NCI-H128 (cell line): Measurements from ENCODE around the gene ZNF227.
"Not testable (repeated sequence)": the region's sequence is repeated elsewhere in the genome, so short reads cannot be mapped to it uniquely, and the experiment has no call there.

Source experiments
- DNase-seq: peaks from one replicate; lab custom pipeline; 2025; ENCODE audit not compliant: unreplicated experiment; lab: John Stamatoyannopoulos, UW

The ZNF227 gene

DNA sequence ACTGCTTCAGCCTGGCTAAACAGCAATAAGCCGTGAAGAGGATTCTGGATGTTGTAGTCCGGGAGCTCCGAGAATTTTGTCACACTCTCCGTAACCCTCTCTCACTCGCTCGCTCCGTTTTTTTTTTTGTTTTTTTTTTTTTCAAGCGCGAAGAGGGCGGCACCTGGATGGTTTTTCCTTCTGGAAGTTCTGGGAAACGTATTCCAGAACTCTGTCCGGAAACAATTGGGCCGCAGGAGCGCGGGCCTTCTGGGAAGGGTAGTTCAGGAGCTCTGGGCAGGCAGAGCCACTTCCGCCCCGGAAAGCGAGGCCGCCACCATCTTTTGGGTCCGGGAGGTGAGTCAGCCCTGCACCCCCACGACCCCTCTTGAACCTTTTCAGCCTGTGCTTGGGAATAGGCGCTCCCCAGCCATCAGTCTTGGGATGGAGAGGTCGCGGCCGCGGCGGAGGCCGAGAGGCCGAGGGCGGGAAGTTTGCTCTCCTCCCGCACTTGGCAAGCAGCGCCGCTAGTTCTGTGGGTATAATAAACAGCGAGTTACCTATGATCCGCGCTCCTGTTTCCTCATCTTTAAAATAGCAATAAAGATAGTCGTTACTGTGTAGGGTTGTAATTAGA lies at the start of gene ZNF227:
Gene ZNF227 (plus strand): TSS at position 283 of the 616 bp plus-strand sequence. CDS start 5,261 bp downstream, outside the sequence.
- peak; percentile 67 for DNase-seq

- no peak for DNase-seq
These were observed 48.5 kb upstream of the ZNF227 start for GRCh38 chr19:44163789-44164188.

GRCh38 chr19:44164327-44164672 lies 48.0 kb upstream of the ZNF227 start:
- no peak for DNase-seq

DNA sequence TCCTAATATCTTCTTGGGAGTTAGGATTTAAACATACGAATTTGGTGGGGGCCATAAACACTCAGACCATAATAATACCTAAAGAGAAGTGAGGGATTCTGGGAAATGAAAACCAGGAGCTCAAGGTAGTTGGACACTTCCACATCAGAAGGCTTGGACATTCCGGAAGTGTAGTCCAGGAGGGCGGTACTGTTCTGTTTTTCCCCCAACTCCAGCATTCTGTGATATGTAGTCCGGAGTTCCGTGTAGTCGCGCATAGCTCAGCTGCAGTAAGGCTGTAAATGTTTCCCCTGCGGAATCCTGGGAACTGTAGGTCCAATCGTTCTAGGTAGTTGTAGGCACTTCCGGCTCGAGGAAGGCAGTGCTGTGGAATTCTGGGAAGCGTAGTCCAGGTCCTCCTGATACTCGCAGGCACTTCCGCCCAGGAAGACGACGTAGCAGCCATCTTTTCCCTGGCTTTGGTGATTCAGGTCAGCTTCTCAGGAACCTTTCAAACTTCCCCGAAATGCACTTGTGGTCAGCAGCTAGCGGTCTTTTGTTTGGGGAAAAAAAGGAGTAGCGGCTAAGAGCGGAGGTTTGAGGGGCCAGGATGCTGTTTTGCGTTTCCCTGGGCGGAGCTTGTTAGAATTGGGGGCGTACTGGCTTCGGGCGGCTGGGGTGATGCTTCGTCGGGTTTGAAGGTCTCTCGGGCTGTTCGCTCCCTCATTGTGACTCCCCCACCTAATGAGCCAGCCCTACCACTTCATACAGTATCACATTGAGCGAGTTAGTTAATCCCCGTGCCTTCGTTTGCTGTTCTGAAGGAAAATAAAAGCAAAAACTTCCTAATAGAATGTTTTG lies 47.4 kb upstream of the ZNF227 start, which contains the start of gene ZNF226:
Gene ZNF226 (plus strand): TSS at position 428 of the 840 bp plus-strand sequence. CDS start 4,981 bp downstream, outside the sequence.
- peak; percentile 71 for DNase-seq

- not testable (repeated sequence) for DNase-seq
These were observed 41.7 kb upstream of the ZNF227 start for GRCh38 chr19:44170660-44171059.

DNA sequence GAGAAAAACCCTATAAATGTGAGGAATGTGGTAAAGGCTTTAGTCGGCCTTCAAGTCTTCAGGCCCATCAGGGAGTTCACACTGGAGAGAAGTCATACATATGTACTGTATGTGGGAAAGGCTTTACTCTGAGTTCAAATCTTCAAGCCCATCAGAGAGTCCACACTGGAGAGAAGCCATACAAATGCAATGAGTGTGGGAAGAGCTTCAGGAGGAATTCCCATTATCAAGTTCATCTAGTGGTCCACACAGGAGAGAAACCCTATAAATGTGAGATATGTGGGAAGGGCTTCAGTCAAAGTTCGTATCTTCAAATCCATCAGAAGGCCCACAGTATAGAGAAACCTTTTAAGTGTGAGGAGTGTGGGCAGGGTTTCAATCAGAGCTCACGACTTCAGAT lies 35.7 kb upstream of the ZNF227 start:
- DNase-seq: no peak

- DNase-seq: no peak
These were observed 31.4 kb upstream of the ZNF227 start for GRCh38 chr19:44180968-44181367.

DNA sequence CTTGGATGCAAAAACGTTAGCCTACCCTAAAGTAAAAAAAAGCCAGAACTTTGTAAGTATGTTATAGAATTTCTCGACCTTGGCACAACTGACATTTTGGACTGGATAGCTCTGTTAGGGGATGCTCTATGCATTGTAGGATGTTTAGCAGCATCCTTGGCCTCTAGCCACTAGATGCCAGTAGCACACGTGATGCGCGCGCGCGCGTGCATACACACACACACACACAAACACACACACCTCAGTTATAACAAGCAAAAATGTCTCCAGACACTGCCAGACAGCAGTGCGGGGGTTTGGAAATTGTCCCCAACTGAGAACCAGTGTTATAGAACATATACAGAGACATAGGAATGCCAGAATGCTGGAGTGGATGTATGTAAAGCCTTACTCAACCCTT lies 30.2 kb upstream of the ZNF227 start:
- no peak for DNase-seq

GRCh38 chr19:44190020-44190419 lies 22.3 kb upstream of the ZNF227 start:
- DNase-seq: no peak

DNA sequence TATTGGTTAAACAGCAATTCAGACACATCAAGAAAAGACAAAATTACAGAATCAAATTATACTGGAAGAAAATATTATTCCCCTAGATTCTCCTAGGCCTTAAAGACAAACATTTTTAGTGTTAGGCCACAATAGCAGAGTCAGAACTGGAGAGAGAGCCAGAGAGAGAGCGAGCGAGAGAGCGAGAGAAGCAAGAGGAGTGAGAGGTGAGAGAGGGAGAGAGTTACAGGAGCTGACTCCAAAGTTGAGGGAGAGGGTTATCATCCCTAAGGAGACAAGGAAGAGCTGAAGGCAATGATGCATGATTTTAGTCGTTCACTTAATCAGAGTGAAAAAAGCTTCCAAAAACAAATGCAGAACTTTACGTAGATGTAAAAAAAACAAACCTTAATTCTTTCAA lies 20.2 kb upstream of the ZNF227 start:
- no peak for DNase-seq

DNA sequence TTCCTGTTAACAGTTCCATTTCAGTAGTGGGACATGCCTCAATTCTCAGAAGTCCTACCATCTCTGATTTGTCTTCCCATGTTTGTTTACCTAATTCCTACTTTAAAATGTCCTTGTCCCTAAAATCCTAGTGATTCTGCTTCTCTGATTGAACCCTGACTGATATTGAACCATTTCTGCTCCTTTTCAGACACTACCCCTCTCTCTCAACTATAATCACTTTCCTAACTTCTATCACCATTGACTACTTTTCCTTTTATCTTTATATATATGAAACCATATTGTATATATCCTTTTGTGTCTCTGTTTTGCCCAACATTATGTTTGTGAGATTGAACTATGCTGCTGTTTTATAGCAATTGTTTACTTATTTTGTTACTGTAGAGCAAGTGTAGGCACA lies 15.6 kb upstream of the ZNF227 start:
- DNase-seq: no peak

GRCh38 chr19:44202470-44202869 lies 9.9 kb upstream of the ZNF227 start:
- no peak for DNase-seq

GRCh38 chr19:44202974-44203373 lies 9.4 kb upstream of the ZNF227 start:
- DNase-seq: no peak

DNA sequence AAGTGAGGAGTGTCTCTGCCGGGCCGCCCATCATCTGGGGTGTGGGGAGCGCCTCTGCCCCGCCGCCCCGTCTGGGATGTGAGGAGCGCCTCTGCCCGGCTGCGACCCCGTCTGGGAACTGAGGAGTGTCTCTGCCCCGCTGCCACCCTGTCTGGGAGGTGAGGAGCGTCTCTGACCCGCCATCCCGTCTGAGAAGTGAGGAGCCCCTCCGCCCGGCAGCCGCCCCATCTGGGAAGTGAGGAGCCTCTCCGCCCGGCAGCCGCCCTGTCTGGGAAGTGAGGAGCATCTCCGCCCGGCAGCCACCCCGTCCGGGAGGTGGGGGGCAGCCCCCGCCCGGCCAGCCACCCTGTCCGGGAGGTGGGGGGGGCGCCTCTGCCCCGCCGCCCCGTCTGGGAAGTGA lies 8.5 kb upstream of the ZNF227 start:
- DNase-seq: not testable (repeated sequence)

DNA sequence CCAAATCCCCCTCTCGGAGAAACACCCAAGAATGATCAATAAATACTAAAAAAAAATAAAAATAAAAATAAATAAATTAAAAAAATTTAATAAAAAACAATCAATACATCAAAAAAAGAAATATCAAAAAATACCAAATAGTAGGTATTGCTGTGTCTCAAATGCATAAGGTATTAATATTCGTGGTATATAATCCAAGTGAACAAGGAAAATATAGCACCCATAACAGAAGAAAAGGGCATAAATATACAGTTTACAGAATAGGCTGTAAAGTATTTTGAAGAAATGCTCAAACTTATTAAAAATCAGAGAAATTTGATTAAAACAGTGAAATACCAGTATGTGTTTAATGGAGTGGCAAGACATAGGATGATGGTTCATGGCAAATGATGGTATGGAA lies 7.6 kb upstream of the ZNF227 start:
- DNase-seq: no peak

- DNase-seq: peak; percentile 88
These were observed 5.1 kb upstream of the ZNF227 start for GRCh38 chr19:44207126-44207803.

DNA sequence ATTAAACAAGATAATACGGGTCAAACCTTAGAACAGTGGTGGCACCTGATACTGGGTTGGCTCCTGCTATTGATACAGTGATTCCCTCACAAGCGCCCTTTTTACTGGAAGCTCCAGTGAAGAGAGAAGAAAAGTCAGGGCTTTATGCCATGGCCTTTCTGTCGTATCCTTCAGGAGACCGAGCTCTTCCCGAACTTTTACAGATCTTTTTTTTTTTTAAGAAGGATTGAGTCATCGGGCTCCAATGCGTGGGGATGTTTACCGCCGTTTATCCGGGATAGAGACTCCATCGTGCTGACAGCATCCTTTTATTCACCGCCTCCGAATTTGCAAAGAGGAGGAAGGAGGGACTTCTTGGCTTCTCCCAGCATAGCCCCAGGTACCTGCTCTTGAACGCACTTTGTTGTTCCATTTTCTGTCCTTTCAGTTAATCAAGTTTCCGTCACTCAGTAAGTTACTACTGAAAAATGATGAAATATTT lies 574 bp downstream of the ZNF227 start:
- peak; percentile 10 for DNase-seq

- not testable (repeated sequence) for DNase-seq
These were observed 7.6 kb downstream of the ZNF227 start for GRCh38 chr19:44219926-44220325.

- not testable (repeated sequence) for DNase-seq
These were observed 8.4 kb downstream of the ZNF227 start for GRCh38 chr19:44220761-44221160.

- not testable (repeated sequence) for DNase-seq
These were observed 9.0 kb downstream of the ZNF227 start for GRCh38 chr19:44221291-44221690.

DNA sequence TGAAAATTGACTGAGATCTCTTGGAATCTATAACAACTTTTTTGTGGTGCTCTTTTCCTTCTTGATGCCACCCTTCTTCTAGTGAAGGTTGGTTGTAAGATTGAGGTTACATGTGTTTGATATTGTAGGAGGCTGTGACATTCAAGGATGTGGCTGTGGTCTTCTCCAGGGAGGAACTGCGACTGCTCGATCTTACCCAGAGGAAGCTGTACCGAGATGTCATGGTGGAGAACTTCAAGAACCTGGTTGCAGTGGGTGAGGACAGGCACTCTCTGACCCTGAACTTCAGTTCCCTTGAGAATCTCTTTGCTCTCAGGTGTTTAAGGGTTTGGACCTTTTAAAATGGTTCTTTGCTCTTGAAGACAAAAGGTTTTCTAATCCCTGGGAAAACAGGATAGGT lies 16.0 kb downstream of the ZNF227 start:
- no peak for DNase-seq

DNA sequence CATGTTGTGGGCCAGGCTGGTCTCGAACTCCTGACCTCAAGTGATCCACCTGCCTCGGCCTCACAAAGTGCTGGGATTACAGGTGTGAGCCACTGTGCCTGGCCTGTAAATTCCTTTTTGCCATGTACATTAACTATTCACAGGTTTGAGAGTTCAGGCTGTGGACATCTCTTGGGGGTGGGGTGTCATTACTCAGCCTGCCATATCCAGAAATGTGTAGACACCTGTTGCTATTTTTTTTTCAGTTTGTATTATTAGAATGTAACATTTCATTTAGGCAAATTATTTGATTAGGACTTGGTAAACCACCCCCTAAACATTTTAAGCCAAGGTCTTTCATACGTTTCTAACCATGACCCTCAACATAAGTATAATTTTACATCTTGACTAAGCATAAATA lies 20.5 kb downstream of the ZNF227 start:
- DNase-seq: no peak
